Vagina (tissue), 2 donors: ENCODE measurements around the gene CRYBA1.
"Not testable (repeated sequence)": the region's sequence is repeated elsewhere in the genome, so short reads cannot be mapped to it uniquely, and the experiment has no call there.

ENCODE experiments used
- POLR2A ChIP-seq, 2 donors: fragments of 450-650 bp; IDR thresholded peaks; one replicate each; pipeline ENCODE4 v1.6.1; 2017; ENCODE audit warnings: antibody characterized with exemption in 2 of 2, mild to moderate bottlenecking in 2 of 2, moderate library complexity in 2 of 2
- POLR2AphosphoS5 ChIP-seq, 2 donors: sonication (generic); formaldehyde crosslinking; IDR thresholded peaks; one replicate each; pipeline ENCODE4 v1.9.0; 2017; ENCODE audit warnings: antibody characterized with exemption in 2 of 2, mild to moderate bottlenecking in 2 of 2, low read depth in 1 of 2; ENCODE audit not compliant: insufficient read depth in 1 of 2
- TF ChIP-seq, protein P1 (sequence below), 3 experiments: fragments of 450-650 bp in 2 of 3; fragments of 200-600 bp in 1 of 3; sonication (generic) in 1 of 3; IDR thresholded peaks; one replicate each; pipeline ENCODE4 v1.5.1; 2017 to 2019; ENCODE audit warnings: antibody characterized with exemption in 3 of 3, mild to moderate bottlenecking in 2 of 3, moderate library complexity in 2 of 3

DNA sequence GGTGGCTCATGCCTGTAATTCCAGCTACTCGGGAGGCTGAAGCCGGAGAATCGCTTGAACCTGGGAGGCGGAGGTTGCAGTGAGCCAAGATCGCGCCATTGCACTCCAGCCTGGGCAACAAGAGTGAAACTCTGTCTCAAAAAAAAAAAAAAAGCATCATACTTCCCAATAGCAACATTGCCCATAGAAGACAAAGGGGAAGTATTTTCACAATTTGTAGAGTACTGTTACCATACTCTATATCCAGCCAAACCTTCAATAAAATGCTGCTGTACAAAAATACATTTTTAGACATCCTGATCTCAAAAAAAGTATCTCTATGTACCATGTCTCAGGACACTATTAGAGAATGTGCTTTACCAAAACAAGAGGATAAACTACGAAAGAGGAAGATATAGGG is 11.7 kb upstream of the CRYBA1 start:
- TF ChIP-seq POLR2A (IDR thresholded peaks at IDR 0.05); POLR2AphosphoS5 (IDR thresholded peaks at IDR 0.05; ENCODE audit: insufficient read depth in 1 of 2, low read depth in 1 of 2): not testable (repeated sequence)
- TF ChIP-seq, protein P1, sequence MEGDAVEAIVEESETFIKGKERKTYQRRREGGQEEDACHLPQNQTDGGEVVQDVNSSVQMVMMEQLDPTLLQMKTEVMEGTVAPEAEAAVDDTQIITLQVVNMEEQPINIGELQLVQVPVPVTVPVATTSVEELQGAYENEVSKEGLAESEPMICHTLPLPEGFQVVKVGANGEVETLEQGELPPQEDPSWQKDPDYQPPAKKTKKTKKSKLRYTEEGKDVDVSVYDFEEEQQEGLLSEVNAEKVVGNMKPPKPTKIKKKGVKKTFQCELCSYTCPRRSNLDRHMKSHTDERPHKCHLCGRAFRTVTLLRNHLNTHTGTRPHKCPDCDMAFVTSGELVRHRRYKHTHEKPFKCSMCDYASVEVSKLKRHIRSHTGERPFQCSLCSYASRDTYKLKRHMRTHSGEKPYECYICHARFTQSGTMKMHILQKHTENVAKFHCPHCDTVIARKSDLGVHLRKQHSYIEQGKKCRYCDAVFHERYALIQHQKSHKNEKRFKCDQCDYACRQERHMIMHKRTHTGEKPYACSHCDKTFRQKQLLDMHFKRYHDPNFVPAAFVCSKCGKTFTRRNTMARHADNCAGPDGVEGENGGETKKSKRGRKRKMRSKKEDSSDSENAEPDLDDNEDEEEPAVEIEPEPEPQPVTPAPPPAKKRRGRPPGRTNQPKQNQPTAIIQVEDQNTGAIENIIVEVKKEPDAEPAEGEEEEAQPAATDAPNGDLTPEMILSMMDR (IDR thresholded peaks at IDR 0.05), result not testable (repeated sequence)
